Umbilical cord (tissue), 2 donors: ENCODE results near the gene DDX55. TPM values are rescaled to one million over a fixed set of nuclear protein-coding genes. Genes with fewer than 3 reads are reported as not detected.
"Not testable (repeated sequence)": the region's sequence is repeated elsewhere in the genome, so short reads cannot be mapped to it uniquely, and the experiment has no call there.

Experiments used
- DNase-seq: peaks from one replicate; pipeline ENCODE4 v3.0.0-alpha.2; 2015; ENCODE audit warnings: low spot score
- total RNA-seq: library from RNA; depleted of rRNA; stranded (reverse); fragments of >200 nt; gene quantifications from one replicate; pipeline ENCODE4 v1.2.3, GENCODE V29; 2014; ENCODE audit warnings: low replicate concordance; ENCODE audit not compliant: insufficient read depth

DDX55 gene, protein sequence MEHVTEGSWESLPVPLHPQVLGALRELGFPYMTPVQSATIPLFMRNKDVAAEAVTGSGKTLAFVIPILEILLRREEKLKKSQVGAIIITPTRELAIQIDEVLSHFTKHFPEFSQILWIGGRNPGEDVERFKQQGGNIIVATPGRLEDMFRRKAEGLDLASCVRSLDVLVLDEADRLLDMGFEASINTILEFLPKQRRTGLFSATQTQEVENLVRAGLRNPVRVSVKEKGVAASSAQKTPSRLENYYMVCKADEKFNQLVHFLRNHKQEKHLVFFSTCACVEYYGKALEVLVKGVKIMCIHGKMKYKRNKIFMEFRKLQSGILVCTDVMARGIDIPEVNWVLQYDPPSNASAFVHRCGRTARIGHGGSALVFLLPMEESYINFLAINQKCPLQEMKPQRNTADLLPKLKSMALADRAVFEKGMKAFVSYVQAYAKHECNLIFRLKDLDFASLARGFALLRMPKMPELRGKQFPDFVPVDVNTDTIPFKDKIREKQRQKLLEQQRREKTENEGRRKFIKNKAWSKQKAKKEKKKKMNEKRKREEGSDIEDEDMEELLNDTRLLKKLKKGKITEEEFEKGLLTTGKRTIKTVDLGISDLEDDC
- 14.4 TPM for total RNA-seq

DNA sequence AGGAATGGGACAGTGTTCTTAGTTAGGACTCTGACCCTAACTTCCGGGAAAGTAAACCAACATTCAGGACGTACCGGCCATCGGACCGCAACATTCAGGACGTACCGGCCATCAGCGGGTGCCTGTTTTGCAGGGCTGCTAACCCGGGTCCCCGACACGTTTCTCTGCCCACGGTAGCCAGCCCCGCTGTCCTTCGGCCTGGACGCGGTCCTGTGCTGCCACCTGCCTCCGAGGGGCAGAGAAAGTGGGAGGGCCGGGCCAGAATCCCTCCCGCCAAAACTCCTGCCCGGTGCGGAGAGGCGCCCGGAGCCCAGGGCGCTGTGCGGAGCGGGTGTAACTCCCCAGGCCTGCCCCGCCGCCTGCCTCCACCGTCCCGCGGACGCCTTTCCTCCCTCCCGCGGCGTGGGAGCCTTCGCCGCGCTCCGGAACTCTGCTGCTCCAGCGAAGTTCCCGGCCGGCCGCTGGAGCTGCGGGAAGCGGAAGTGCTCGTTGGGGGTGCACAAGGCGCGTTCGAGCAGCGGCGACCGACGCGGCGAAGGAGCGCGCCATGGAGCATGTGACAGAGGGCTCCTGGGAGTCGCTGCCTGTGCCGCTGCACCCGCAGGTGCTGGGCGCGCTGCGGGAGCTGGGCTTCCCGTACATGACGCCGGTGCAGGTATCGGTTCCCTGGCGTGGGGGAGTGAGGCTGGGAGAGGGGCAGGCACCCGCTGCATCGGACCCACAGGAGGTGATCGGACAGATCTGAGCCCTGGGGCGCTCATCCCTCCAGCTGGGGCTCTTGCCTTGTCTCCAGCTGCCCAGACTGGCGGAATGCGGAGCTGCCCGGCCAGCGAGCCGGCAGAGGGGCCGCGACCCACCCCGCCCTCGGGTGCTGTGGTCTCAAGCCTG lies at the start of gene DDX55:
DDX55 (plus strand) TSS at position 498 of the 888 bp plus-strand sequence; CDS start at position 548, 50 bp downstream.
- peak; percentile 85 for DNase-seq

DNA sequence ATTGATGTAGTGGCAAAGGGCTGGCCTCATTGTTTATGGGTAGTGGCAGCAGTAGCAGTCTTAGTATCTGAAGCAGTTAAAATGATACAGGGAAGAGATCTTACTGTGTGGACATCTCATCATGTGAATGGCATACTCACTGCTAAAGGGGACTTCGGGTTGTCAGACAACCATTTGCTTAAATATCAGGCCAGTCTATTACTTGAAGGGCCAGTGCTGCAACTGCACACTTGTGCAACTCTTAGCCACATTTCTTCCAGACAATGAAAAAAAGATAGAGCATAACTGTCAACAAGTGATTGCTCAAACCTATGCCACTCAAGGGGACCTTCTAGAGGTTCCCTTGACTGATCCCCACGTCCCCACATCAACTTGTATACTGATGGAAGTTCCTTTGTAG lies 47.8 kb upstream of the DDX55 start:
- not testable (repeated sequence) for DNase-seq

- not testable (repeated sequence) for DNase-seq
These were observed 47.1 kb upstream of the DDX55 start for GRCh38 chr12:123554843-123555242.

- DNase-seq = not testable (repeated sequence)
These were observed 43.4 kb upstream of the DDX55 start for GRCh38 chr12:123558487-123558886.

DNA sequence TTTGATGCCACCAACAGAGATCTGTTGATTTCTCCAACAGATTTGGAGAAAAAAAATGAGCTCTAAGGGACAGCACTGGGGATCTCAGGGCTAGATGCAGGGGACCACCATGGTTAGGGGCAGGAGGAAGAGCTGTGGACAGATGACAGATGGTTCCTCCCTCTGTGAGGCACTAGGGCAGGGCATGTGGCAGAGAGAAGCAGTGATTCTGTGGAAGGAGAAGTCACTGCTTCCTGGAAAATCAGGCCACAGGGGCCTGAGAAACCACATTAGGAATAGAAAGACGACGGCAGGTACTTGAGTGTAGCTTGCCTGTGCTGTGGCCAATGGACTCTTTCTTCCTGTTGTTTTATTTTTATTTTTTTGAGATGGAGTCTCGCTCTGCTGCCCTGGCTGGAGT lies 42.4 kb upstream of the DDX55 start:
- DNase-seq = no peak

GRCh38 chr12:123571343-123571813 lies 30.5 kb upstream of the DDX55 start:
- peak; percentile 42 for DNase-seq

DNA sequence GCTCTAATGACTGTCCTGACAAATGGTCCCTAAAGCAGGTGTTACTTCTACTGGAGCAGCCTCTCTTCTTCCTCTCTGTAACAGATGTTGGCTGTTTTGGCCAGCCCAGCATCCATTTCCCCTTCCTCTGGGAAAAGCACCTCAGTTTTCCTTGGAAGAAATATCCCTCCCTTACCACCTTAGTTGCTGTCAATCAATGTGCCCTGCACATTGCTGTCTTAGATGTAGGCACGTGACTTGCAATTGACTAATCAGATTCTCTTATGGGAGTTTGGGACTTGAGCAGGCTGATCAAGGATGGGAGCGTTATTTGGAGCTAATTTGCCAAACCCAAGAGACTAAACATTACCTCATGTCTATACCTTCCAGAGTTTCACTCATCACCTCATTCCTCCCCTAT lies 29.5 kb upstream of the DDX55 start:
- DNase-seq = no peak

DNA sequence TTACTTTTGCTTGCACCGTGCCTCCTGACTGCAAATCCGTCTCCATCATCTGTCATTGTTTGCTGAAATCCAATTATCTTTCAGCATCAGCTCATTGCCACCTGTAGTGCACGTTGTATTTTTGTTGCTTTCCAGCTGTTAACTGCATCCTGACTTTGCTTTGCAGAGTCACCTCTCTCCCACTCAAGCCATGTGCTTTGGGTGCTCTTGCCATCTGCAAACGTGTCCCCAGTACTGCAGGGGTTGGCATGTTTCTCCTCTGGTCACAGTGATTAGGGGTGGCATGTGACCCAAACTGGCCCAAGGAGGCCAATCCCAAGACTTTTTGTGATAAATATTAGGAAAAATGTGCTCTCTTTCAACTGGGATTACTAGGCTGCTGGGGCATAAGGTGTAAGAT lies 28.0 kb upstream of the DDX55 start:
- no peak for DNase-seq

GRCh38 chr12:123576611-123577010 lies 25.3 kb upstream of the DDX55 start:
- no peak for DNase-seq

DNA sequence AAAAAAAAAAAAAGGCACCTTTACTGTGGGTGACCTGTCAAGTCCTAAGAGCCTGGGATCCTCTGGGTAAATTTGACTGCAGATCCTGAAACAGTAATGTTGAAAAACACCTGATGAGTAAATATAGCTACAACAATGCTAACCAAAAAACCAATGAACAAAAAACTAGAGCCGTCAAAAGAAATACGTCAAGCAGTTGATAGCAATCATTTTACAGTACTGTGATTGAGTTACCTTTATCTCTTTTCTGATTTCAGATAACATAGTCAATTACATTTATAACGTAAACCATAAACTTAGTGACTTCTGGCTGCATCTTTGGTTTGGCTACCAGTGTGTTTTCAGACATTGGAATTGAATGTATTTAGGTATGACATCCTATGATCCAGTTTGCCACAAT lies 23.7 kb upstream of the DDX55 start:
- no peak for DNase-seq

GRCh38 chr12:123578829-123579228 lies 23.1 kb upstream of the DDX55 start:
- not testable (repeated sequence) for DNase-seq

- DNase-seq = no peak
These were observed 21.1 kb upstream of the DDX55 start for GRCh38 chr12:123580772-123581171.

DNA sequence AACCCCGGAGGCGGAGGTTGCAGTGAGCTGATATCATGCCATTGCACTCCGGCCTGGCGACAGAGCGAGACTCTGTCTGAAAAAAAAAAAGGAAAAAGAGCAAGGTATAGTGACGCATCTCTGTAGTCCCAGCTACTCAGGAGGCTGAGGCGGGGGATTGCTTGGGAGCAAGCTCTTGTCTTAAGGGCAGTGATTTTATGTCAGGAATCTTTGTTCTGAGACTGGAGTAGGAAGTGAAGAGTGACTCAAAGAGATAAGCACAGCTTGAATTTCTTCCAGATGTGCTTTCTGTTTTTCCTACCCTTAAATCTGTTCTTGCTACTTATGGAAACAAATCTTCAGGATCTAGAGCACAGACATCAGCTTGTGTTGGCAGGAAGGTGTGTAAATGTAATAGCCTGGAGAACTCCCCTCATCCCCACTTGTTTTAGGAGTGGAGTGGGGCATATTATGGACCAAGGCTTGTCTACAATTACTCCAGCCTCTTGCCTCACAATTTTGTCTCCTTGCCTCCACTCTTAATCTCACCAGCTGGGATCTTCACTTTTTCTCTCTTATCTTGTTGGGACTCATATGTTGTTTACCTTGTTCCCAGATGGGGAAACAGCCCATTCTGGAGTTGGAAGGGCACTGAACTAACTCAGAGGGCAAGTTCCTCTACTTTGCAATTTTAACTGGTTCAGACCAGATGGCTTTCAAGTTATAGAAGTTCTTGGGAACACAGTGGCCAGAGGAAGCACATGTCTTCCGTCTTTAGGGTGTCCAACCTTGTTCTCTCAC lies 10.0 kb upstream of the DDX55 start:
- DNase-seq = peak; percentile 70

DNA sequence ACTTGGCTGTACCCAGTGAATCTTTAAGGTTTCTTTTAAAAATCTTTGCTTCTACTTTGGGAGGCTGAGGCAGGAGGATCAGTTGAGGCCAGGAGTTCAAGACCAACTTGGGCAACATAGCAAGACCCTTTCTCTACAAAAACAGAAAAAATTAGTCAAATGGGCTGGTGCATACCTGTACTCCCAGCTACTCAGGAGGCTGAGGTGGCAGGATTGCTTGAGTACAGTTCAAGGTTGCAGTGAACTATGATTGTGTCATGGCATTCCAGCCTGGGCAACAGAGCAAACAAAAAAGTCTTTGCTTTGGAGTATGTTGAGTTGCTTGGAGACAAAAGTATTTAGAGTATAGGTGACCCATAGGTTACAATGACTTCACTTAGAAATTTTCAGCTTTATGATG lies 6.2 kb upstream of the DDX55 start:
- DNase-seq = no peak

GRCh38 chr12:123597100-123597499 lies 4.8 kb upstream of the DDX55 start:
- no peak for DNase-seq

DNA sequence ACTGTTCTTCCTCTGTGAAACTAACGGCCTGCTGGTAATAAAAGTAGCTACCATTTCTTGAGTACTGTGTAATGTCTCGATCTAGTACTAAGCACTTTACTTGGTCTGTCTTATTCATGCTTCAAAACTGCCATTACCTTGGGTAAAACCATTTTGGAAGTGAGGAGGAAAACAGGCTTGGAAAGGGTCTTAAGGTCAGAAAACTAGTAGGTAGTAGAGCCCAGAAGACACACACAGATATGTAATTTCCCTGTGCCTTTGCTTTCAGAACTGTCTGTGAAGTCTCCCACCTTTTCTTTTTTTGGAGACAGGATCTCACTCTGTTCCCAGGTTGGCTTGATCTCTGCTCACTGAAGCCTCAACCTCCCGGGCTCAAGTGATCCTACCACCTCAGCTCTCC lies 3.4 kb upstream of the DDX55 start:
- DNase-seq = no peak

GRCh38 chr12:123599310-123599709 lies 2.6 kb upstream of the DDX55 start:
- no peak for DNase-seq

DNA sequence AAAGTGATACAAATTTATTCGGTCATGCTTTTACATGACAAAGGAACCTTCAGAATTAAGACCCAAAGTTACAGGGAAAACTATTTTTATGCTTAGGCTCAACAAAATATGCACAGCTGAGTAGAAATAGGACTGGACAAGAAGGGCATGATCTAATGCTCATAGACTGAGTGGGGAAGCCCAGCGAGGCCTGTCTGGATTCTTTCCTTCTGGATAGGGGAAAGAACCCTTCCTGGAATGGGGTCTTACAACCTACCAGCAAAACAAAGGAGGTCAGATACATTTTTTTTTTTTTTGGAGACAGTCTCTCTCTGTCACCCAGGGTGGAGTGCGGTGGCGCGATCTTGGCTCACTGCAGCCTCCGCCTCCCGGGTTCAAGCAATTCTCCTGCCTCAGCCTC lies 2.2 kb upstream of the DDX55 start:
- no peak for DNase-seq

DNA sequence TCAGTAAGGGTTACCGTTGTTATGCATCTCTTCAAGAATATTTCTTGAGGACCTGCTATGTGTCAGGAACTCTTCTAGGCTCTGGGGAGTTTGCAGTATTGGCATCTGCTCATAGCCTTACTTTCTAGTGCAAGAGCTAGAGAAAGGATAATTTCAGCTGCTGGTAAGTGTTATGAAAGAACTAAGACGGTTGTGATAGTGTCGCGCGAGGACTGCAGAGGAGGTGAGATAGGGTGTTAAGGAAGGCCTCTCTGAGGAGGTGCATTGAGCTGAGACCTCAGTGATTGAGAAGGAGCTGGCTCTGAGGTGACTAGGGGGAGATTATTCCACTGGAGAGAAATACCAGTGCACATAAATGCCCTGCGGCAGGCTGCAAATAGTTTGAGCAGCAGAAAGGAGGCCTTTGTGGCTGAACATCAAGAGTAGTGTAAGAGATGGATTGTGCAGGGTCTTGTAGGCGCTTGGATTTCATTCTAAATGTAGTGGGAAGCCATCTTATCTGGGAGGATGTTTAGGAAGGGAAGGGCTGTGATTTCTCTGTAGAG lies 824 bp downstream of the DDX55 start:
- no peak for DNase-seq

- DNase-seq = not testable (repeated sequence)
These were observed 1.6 kb downstream of the DDX55 start for GRCh38 chr12:123603495-123603894.

GRCh38 chr12:123607756-123608155 lies 5.9 kb downstream of the DDX55 start:
- no peak for DNase-seq
